ENCODE data around the gene RPS4Y2. TPM values are rescaled to one million over a fixed set of nuclear protein-coding genes. Genes with fewer than 3 reads are reported as not detected.

RPS4Y2 gene
- total RNA-seq, 1 donor from 2014 or later = not detected

Other genes with a start within 250 kb of the RPS4Y2 start
- 44.3 and 54.1 TPM in 2 replicates for gene EIF1AY, start 180.3 kb upstream of the RPS4Y2 start, total RNA-seq

Data from myocyte (in vitro differentiated cells).